K562 (cell line): Measurements from ENCODE around the gene SPEG. TPM values are rescaled to one million over a fixed set of nuclear protein-coding genes. Genes with fewer than 3 reads are reported as not detected.

Experiments
- ATAC-seq: fragments of 200-7000 bp; cut with Tn5 transposase; 3 replicates; pipeline ENCODE4 v1.9.1; 2020; ENCODE audit warnings: moderate library complexity
- BruUV-seq: library from RNA; stranded (reverse); fragments of 400-500 nt; replicated peaks from 2 replicates; lab custom pipeline; 2021; lab: Mats Ljungman, UMichigan
- CTCF ChIA-PET: fragments of 300-600 bp; formaldehyde crosslinking; extraction: SDS; loops from one replicate; lab custom pipeline; 2021; ENCODE audit warnings: low intra/inter-chr PET ratio; lab: Yijun Ruan, JAX
- POLR2A ChIA-PET: fragments of 300-600, 350-650 bp; sonication (Branson Sonifier 250); formaldehyde crosslinking; extraction: SDS; loops from one replicate; lab custom pipeline; 2021; ENCODE audit warnings: antibody characterized with exemption, inconsistent platforms; lab: Yijun Ruan, JAX
- DNase-seq, 4 experiments: peaks; one replicate each; pipeline versions ENCODE4 v3.0.0 to v3.0.0-alpha.2; 2011 to 2018; ENCODE audit warnings: low spot score in 3 of 4, mixed read lengths in 3 of 4; ENCODE audit errors: extremely low read depth in 1 of 4
- FAIRE-seq: peaks from 2 replicates; lab custom pipeline; 2011; peaks lifted over from hg19 to GRCh38; lab: Jason Lieb, UNC
- H2AFZ ChIP-seq: 2 replicates; pipeline ENCODE4 v1.6.0; 2011; ENCODE audit warnings: low read depth, low read length, control low read depth, inconsistent platforms
- H3K27ac ChIP-seq: fragments of 200-600 bp; 3 replicates; pipeline ENCODE4 v1.8.0; 2011; ENCODE audit warnings: low read depth, mild to moderate bottlenecking, control low read depth, inconsistent platforms, low read length, moderate library complexity, mixed read lengths; ENCODE audit errors: extremely low read depth
- H3K27me3 ChIP-seq, 2 experiments: fragments of 300-600 bp in 1 of 2; 2 replicates in 1 of 2; 3 replicates in 1 of 2; pipeline versions ENCODE4 v1.6.0 to v1.8.0; 2011; ENCODE audit warnings: inconsistent platforms in 2 of 2, low read length in 2 of 2, mild to moderate bottlenecking in 1 of 2, mixed read lengths in 1 of 2, moderate library complexity in 1 of 2; ENCODE audit not compliant: control insufficient read depth in 2 of 2, insufficient read depth in 2 of 2
- H3K36me3 ChIP-seq: fragments of 300-600 bp; 3 replicates; pipeline ENCODE4 v1.8.0; 2011; ENCODE audit warnings: mild to moderate bottlenecking, low read length, inconsistent platforms; ENCODE audit not compliant: control insufficient read depth, insufficient read depth
- H3K4me1 ChIP-seq, 2 experiments: fragments of 200-600 bp in 1 of 2; replicated peaks in 1 of 2; 2 replicates in 1 of 2; 3 replicates in 1 of 2; pipeline versions ENCODE4 v1.5.1 to v1.8.0; 2011; ENCODE audit warnings: inconsistent platforms in 2 of 2, low read length in 2 of 2, mild to moderate bottlenecking in 1 of 2, mixed read lengths in 1 of 2, moderate library complexity in 1 of 2; ENCODE audit not compliant: control insufficient read depth in 2 of 2, insufficient read depth in 2 of 2
- H3K4me2 ChIP-seq: 2 replicates; pipeline ENCODE4 v1.6.1; 2011; ENCODE audit warnings: low read length, control low read depth, inconsistent platforms, mixed read lengths; ENCODE audit not compliant: insufficient read depth
- H3K4me3 ChIP-seq: fragments of 200-600 bp; sonication (generic), shearing (Covaris generic); 2 replicates; pipeline ENCODE4 v1.5.1; 2016; ENCODE audit warnings: control low read depth, inconsistent platforms
- H3K79me2 ChIP-seq: fragments of 200-600 bp; 3 replicates; pipeline ENCODE4 v1.8.0; 2011; ENCODE audit warnings: low read length, inconsistent platforms; ENCODE audit not compliant: control insufficient read depth, insufficient read depth
- H3K9ac ChIP-seq, 2 experiments: 2 replicates each; pipeline versions ENCODE4 v1.6.0 to v1.6.1; 2011; ENCODE audit warnings: low read depth in 2 of 2, low read length in 2 of 2, control low read depth in 1 of 2, inconsistent platforms in 1 of 2, mild to moderate bottlenecking in 1 of 2, mixed read lengths in 1 of 2; ENCODE audit not compliant: insufficient read depth in 1 of 2
- H3K9me1 ChIP-seq: one replicate; pipeline ENCODE4 v1.6.0; 2011; ENCODE audit warnings: inconsistent platforms, mild to moderate bottlenecking, low read length, moderate library complexity; ENCODE audit not compliant: control insufficient read depth, insufficient read depth
- H3K9me3 ChIP-seq: replicated peaks from 2 replicates; pipeline ENCODE4 v1.5.1; 2011; ENCODE audit warnings: low read depth, low read length, inconsistent platforms; ENCODE audit not compliant: control insufficient read depth, insufficient read depth
- H4K20me1 ChIP-seq: replicated peaks from 2 replicates; pipeline ENCODE4 v1.6.1; 2011; ENCODE audit warnings: low read length, inconsistent platforms, mixed read lengths; ENCODE audit not compliant: control insufficient read depth, insufficient read depth
- BCOR ChIP-seq: fragments of 450-650 bp; IDR thresholded peaks from 2 replicates; pipeline ENCODE4 v1.6.1; 2016
- CBX8 ChIP-seq: fragments of 200-600 bp; sonication (generic); IDR thresholded peaks from 2 replicates; pipeline ENCODE4 v1.6.1; 2012; ENCODE audit warnings: borderline replicate concordance, mixed run types, low read depth, mild to moderate bottlenecking, moderate library complexity, mixed read lengths, low read length, control low read depth, inconsistent platforms; ENCODE audit not compliant: poor library complexity, severe bottlenecking; ENCODE audit errors: extremely low read depth
- CSDE1 ChIP-seq, 2 experiments: fragments of 450-650 bp; IDR thresholded peaks; 2 replicates each; pipeline ENCODE4 v1.6.1; 2016; ENCODE audit warnings: mild to moderate bottlenecking in 1 of 2
- EP400 ChIP-seq: fragments of 450-650 bp; IDR thresholded peaks from 2 replicates; pipeline ENCODE4 v1.6.1; 2017; ENCODE audit warnings: antibody characterized with exemption, mild to moderate bottlenecking, moderate library complexity
- EZH2 ChIP-seq: IDR thresholded peaks from 2 replicates; pipeline ENCODE4 v1.6.1; 2012; ENCODE audit warnings: low read depth, mild to moderate bottlenecking, inconsistent platforms, low read length, borderline replicate concordance
- GABPB2 ChIP-seq: fragments of 250-450 bp; sonication (Bioruptor Pico); conservative IDR thresholded peaks from 2 replicates; pipeline ENCODE4 v1.5.1; 2021; ENCODE audit warnings: mild to moderate bottlenecking
- HDAC8 ChIP-seq: fragments of 450-650 bp; IDR thresholded peaks from 2 replicates; pipeline ENCODE4 v1.6.1; 2016; ENCODE audit warnings: mild to moderate bottlenecking, missing genetic modification characterization, moderate library complexity, missing compliant biosample characterization
- PHF21A ChIP-seq: fragments of 450-650 bp; IDR thresholded peaks from 2 replicates; pipeline ENCODE4 v1.6.1; 2017; ENCODE audit warnings: low read depth, borderline replicate concordance
- SRSF9 ChIP-seq: fragments of 200-400 bp; formaldehyde crosslinking; IDR thresholded peaks from 2 replicates; pipeline ENCODE4 v1.6.1; 2017; ENCODE audit warnings: low read depth, low read length, borderline replicate concordance
- ZNF263 ChIP-seq: sonication (generic); formaldehyde crosslinking; IDR thresholded peaks from 2 replicates; pipeline ENCODE4 v1.8.0; 2022; ENCODE audit warnings: mild to moderate bottlenecking, missing genetic modification reagents, borderline replicate concordance
- ZNF444 ChIP-seq: fragments of 250-450 bp; sonication (Bioruptor Pico); IDR thresholded peaks from 2 replicates; pipeline ENCODE4 v1.4.0; 2020; ENCODE audit warnings: mild to moderate bottlenecking, moderate library complexity
- WGBS: fragments of 100-300 bp; shearing (Covaris generic); methylation state at CpG from one replicate; pipeline ENCODE4 v1.1.6; 2016; ENCODE audit warnings: low coverage, mixed read lengths; ENCODE audit not compliant: insufficient coverage; ENCODE audit errors: missing lambda C conversion rate; 5-methylcytosine and 5-hydroxymethylcytosine counted together
- in situ Hi-C: fragments of 300-500 bp; cut with MboI; formaldehyde crosslinking; loops from 4 replicates; pipeline ENCODE4 v1.15.0; 2018; ENCODE audit warnings: inconsistent platforms, mixed read lengths
- intact Hi-C: fragments of 100-400 bp; cut with micrococcal nuclease; formaldehyde crosslinking; loops from 2 replicates; pipeline ENCODE4 v1.14.2; 2022
- polyA plus RNA-seq, 8 experiments: library from polyadenylated mRNA; depleted of rRNA in 4 of 8; stranded (reverse) in 5 of 8; unstranded in 3 of 8; fragments of >200 nt; fragmentation: Nextera tagmentation in 2 of 8; fragmentation: Illumina TruSeq in 1 of 8; extraction: Ambion mirVana in 2 of 8; extraction: Trizol in 1 of 8; gene quantifications; 2 replicates each; pipeline versions ENCODE4 v1.2.1 to v1.2.3, GENCODE V29; 2011 to 2014; ENCODE audit warnings: inconsistent platforms in 1 of 8, missing spikeins in 1 of 8
- total RNA-seq, 7 experiments: library from RNA; depleted of rRNA in 6 of 7; stranded (reverse); fragments of >200 nt in 6 of 7; fragmentation: Illumina TruSeq in 2 of 7; extraction: Trizol in 2 of 7; gene quantifications; 2 replicates each; pipeline versions ENCODE4 v1.2.1 to v1.2.3, GENCODE V29; 2011 to 2021; ENCODE audit warnings: low replicate concordance in 1 of 7
- TF ChIP-seq, protein P1 (sequence below): fragments of 450-650 bp; conservative IDR thresholded peaks from 2 replicates; pipeline ENCODE4 v1.6.1; 2016; ENCODE audit warnings: missing genetic modification characterization, low read depth, mild to moderate bottlenecking, missing compliant biosample characterization, moderate library complexity
- TF ChIP-seq, protein P2 (sequence below): fragments of 250-450 bp; sonication (Bioruptor Pico); IDR thresholded peaks from 2 replicates; pipeline ENCODE4 v1.8.0; 2021; ENCODE audit warnings: moderate library complexity, mild to moderate bottlenecking, inconsistent platforms

The SPEG gene
- total and polyA plus RNA-seq, 9 of the 15 experiments (the other 6 are each of a cell fraction or from before 2014, with no cell fraction given), result 0.49 to 8.7 (median 3.0) TPM

DNA sequence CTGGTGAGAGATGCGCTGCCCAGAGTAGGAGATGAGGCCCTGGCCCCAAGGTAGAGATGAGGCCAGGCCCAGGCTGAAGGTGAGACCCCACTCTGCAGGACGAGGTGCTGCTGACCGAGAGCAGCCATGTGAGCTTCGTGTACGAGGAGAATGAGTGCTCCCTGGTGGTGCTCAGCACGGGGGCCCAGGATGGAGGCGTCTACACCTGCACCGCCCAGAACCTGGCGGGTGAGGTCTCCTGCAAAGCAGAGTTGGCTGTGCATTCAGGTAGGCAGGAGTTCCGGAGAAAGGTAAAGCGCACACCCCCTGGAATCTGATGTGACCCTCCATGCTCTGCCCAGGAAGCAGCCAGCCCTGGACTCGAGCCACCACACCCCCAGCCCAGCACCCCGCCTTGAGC is 42.5 kb downstream of the SPEG start:
- Histone ChIP-seq H2AFZ (no peak overlapping the region), H3K9me3 (no peaks in the 10 kb centered on the region), H3K9ac (no peak overlapping the region), H3K79me2 (no peaks in the 10 kb centered on the region), H3K9me1 (no peaks in the 10 kb centered on the region), H3K4me1 (peaks cover 7 to 48% of the 10 kb centered on the region in 2 experiments; a peak in 4 of 5 replicates), H3K27me3 (no peaks in the 10 kb centered on the region), H4K20me1 (no peaks in the 10 kb centered on the region; the same call in 1 of the 2 replicates), H3K4me2 (no peak overlapping the region), H3K36me3 (no peaks in the 10 kb centered on the region), H3K4me3 (no peak overlapping the region), H3K27ac (no peak overlapping the region)
- ChIA-PET CTCF (interaction anchor here (3.1 kb wide), 1 partner anchor 53 kb away, joined by 20 read pairs; no protein-coding TSS in a partner anchor), POLR2A (interaction anchor here (0.6 to 1.1 kb wide), 3 partner anchors 9 to 40 kb away, joined by 3 to 4 read pairs (median 3); no protein-coding TSS in a partner anchor)
- FAIRE-seq (no peak), ATAC-seq (no peak), DNase-seq (no peak)
- in situ Hi-C loops (loop anchor here (10.0 kb wide), 1 partner anchor 48 kb away; no protein-coding TSS in a partner anchor), intact Hi-C loops (loop anchor here (2.0 to 5.0 kb wide), 2 partner anchors 18 to 75 kb away; no protein-coding TSS in a partner anchor)
- TF ChIP-seq, protein P1, sequence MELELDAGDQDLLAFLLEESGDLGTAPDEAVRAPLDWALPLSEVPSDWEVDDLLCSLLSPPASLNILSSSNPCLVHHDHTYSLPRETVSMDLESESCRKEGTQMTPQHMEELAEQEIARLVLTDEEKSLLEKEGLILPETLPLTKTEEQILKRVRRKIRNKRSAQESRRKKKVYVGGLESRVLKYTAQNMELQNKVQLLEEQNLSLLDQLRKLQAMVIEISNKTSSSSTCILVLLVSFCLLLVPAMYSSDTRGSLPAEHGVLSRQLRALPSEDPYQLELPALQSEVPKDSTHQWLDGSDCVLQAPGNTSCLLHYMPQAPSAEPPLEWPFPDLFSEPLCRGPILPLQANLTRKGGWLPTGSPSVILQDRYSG (tag), result no peak
- peak; percentile 69 for TF ChIP-seq ZNF263
- 45% methylated on average over 7 of the region's 13 CpGs for WGBS
- BruUV-seq, result no TSS peak

DNA sequence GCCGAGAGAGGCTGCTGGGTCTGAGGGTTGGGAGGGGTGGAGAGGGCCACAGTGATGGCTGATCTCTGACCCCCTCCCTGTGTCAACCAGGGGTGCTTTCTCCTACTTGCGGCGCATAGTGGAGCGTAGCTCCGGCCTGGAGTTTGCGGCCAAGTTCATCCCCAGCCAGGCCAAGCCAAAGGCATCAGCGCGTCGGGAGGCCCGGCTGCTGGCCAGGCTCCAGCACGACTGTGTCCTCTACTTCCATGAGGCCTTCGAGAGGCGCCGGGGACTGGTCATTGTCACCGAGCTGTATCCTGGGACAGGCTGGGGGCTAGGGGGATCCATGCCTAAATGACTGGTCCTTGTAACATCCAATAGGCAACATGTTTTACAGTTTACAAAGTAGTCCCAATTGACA is 43.2 kb downstream of the SPEG start:
- ChIA-PET CTCF (interaction anchor here (3.1 kb wide), 1 partner anchor 52 kb away, joined by 20 read pairs; no protein-coding TSS in a partner anchor), POLR2A (no interaction called here)
- Histone ChIP-seq H3K9me1 (no peaks in the 10 kb centered on the region), H4K20me1 (no peaks in the 10 kb centered on the region; the same call in 1 of the 2 replicates), H3K9me3 (no peaks in the 10 kb centered on the region), H3K4me2 (no peak overlapping the region), H3K4me1 (peaks cover 7 to 46% of the 10 kb centered on the region in 2 experiments; a peak in 4 of 5 replicates), H2AFZ (no peak overlapping the region), H3K4me3 (no peak overlapping the region), H3K27ac (no peak overlapping the region), H3K79me2 (no peaks in the 10 kb centered on the region), H3K27me3 (no peaks in the 10 kb centered on the region), H3K36me3 (no peaks in the 10 kb centered on the region), H3K9ac (no peak overlapping the region)
- WGBS, result 88% methylated on average over 12 of the region's 15 CpGs
- in situ Hi-C loops, result loop anchor here (10.0 kb wide), 1 partner anchor 47 kb away; no protein-coding TSS in a partner anchor
- no peak for DNase-seq
- ATAC-seq, result no peak
- no peak for FAIRE-seq
- BruUV-seq, result no TSS peak
- intact Hi-C loops, result loop anchor here (2.0 to 5.0 kb wide), 2 partner anchors 19 to 76 kb away; no protein-coding TSS in a partner anchor
- TF ChIP-seq EP400 (no peak), ZNF444 (CRISPR knock-in tag) (no peak), HDAC8 (tag) (no peak), GABPB2 (CRISPR knock-in tag) (no peak), EZH2 (no peak), BCOR (no peak), CSDE1 (IDR thresholded peaks at IDR 0.05) (no peak), SRSF9 (no peak), CBX8 (no peak), PHF21A (no peak)
- TF ChIP-seq, protein P2, sequence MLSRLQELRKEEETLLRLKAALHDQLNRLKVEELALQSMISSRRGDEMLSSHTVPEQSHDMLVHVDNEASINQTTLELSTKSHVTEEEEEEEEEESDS, result no peak
